PFSK-1 (cell line): ENCODE measurements around the gene CCND2.

Source experiments
- FOXP2 ChIP-seq: optimal IDR thresholded peaks from 2 replicates; pipeline ENCODE3; 2011; ENCODE audit warnings: borderline replicate concordance, control low read depth, inconsistent platforms; ENCODE audit not compliant: insufficient read depth; ENCODE audit errors: extremely low read length, extremely low read depth
- TAF1 ChIP-seq: IDR thresholded peaks from 2 replicates; pipeline ENCODE4 v1.6.1; 2012; ENCODE audit warnings: low read length, control low read depth, borderline replicate concordance; ENCODE audit not compliant: insufficient read depth

GRCh38 chr12:4244868-4245267 is 28.7 kb upstream of the CCND2 start:
- TF ChIP-seq FOXP2 (no peak), TAF1 (no peak)
